SKM-1 (cell line): ENCODE results near the gene S100A7A.
"Not testable (repeated sequence)": the region's sequence is repeated elsewhere in the genome, so short reads cannot be mapped to it uniquely, and the experiment has no call there.

Source experiments
- DNase-seq: peaks from one replicate; lab custom pipeline; 2025; ENCODE audit not compliant: unreplicated experiment; lab: John Stamatoyannopoulos, UW

The S100A7A gene

DNA sequence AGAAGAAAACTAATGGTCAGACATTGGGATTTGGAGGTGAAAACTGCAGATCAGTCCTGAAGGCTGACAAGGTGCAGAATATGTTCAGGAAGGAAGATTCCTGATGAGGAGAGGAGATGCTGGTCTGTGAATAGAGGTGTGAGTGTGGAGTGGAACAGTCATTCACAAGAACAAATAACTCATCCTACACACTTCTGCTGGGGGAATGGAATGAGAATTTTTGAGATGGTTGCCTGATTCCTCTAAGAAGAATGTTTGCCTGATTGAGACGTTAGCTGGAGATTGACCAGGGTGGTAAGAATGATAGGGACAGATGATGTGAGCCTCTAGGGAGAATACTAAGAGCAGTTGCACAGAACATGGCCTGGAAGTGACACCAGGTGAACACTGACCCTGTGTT, 40.1 kb downstream of the S100A7A start:
- DNase-seq: no peak

DNA sequence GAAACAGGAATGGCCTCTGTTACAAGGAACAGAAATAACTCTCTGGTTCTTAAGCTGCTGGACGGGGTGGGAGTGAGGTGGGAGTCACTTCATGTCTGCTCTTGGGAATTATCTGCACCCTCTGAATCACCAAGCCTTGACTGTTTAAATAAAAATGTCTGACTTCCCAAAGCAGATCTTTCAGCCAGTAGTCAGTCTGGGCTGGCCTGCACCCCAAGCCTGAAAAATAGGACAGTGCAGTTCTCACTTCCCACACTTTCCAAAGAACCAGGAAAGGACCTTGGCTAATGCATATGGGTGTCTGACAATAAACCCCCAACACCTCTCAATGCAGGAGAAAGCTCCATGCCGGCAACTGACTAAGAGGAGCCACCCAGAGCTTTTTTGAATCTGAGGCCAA, 43.3 kb downstream of the S100A7A start:
- DNase-seq: no peak

DNA sequence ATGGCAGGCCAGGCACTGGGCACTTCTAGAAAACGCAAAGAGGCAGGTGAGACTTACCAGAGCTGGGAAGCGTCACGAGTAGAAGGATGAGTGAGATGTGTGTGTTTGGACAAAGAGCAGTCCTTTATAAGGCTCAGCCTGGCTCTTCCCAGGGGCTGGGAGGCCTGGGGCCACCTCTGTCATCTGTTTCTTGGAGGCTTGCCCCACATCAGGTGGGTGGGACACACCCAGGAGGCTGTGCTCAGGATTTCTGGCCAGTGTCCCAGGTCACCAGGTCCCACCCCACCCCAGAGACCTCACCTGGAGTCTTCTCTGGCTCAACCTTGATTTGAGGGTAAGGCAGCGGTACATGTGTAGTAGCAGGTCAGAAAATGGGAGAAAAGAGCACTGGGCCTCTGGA, 44.2 kb downstream of the S100A7A start, which contains the start of gene S100A7:
S100A7 (minus strand) TSS at position 101 of the 400 bp plus-strand sequence. CDS start 1,638 bp downstream, outside the sequence.
- no peak for DNase-seq

DNA sequence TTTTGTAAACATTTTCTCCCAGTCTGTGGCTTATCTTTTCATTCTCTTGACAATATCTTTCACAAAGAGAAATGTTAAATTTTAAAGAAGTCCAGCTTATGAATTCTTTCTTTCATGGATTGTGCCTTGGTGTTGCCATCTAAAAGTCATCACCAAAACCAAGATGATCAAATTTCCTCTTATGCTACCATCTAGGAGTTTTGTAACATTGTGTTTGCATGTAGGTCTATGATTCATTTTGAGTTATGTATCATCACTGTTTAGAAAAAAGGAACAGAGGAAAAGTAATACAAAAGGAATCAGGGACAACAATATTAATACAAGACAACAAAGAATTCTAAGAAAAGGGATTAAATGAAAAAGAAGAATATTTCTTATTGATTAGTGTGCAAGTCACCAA, 46.4 kb downstream of the S100A7A start:
- not testable (repeated sequence) for DNase-seq

DNA sequence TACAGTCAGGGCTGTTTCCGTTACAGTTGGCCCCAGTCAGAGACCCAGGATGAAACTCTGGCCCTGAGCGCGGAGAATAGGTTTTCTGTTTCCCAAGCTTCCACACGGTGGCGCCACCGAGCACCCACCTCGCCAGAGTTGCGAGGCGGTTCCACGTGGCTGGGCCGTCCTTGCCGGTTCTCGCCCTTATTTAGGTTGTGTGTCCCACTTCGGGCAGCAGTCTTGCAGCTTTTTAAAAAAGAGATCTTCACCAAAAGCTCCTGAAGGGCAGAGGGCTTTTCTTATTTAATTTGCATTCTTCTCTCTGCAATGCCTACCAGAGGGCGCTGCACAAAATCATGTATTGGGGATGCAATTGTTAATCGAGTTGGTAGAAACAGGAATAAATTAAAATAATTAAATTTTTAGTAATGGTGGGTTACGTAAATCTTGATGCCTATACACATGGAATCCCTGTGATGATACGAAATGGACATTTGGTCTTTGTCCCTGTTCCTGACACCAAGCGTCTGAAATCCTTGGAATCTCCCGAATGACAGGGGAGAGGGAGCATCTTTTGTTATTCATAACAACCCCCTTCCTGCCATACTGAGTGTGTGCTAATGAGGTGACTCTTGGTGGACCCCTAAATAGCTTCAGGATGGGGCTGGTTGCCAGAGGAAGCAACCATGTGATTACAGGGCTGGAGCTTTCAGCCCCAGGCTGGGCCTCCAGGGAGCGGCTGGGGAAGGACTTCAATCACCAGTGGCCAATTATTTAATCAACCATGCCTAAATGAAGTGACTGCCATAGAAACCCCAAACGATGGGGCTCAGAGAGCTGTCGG, 49.7 kb downstream of the S100A7A start:
- no peak for DNase-seq

DNA sequence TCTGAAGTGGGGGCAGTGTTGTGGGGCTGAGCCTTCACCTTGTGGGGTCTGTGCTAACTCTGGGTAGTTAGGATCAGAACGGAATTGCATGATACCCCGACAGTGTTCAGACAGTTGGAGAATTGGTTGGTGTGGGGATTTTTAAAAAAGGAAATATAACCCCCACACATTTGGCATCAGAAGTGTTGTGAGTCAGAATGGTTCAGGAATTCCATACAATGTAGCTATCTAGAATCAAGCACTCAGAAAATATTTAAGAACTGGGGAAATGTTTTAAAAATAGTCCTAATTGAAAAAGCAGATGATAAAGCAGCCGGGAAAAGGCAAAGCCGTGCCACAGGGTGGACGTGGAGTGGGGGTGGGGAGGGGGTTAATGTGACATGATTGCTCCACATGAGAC, 50.6 kb downstream of the S100A7A start:
- DNase-seq: no peak

DNA sequence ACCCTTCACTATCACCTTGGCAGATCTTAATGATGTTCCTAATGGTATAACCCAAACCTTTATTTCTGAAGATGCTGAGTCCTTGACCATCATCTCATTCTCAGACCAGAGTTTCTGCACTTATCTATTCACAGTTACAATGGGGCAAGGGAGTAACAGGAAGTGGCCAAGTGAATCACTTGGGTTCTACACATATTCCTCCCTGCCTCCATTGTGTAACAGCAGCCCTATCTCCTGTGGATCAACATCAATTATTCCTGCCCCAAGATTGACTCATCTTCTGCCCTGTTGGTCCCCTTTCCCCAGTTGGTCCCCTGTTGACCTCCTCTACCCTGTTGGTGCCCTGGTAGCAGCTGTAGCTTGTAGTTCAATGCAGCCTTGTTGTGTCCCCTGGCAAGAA, 54.4 kb downstream of the S100A7A start:
- peak; percentile 37 for DNase-seq
